HG02981 (cell line): ENCODE measurements around the gene BORCS6.

ENCODE experiments used
- ATAC-seq: cut with Tn5 transposase; IDR thresholded peaks from one replicate; pipeline ENCODE4 v1.9.1; 2021; ENCODE audit warnings: mild to moderate bottlenecking, moderate library complexity; ENCODE audit not compliant: unreplicated experiment

The BORCS6 gene

GRCh38 chr17:8155996-8156245, 34.1 kb downstream of the BORCS6 start:
- ATAC-seq = no peak

GRCh38 chr17:8155231-8155995, 34.6 kb downstream of the BORCS6 start:
- ATAC-seq = no peak

GRCh38 chr17:8154608-8155155, 35.3 kb downstream of the BORCS6 start:
- ATAC-seq = no peak

- no peak for ATAC-seq
Observed at GRCh38 chr17:8153957-8154607, 35.9 kb downstream of the BORCS6 start.

- ATAC-seq = no peak
Observed at GRCh38 chr17:8153525-8153956, 36.4 kb downstream of the BORCS6 start.

GRCh38 chr17:8153031-8153451, 36.9 kb downstream of the BORCS6 start:
- ATAC-seq = no peak

- no peak for ATAC-seq
Observed at GRCh38 chr17:8152112-8152775, 37.7 kb downstream of the BORCS6 start, which contains the start of gene PER1. PER1 (minus strand) TSS chr17:8152404; CDS start chr17:8150706, 1,698 bp downstream.

GRCh38 chr17:8151641-8152111, 38.3 kb downstream of the BORCS6 start:
- no peak for ATAC-seq

GRCh38 chr17:8151120-8151640, 38.8 kb downstream of the BORCS6 start:
- ATAC-seq = peak; percentile 39

GRCh38 chr17:8150194-8151119, 39.5 kb downstream of the BORCS6 start:
- no peak for ATAC-seq

- ATAC-seq = no peak
Observed at GRCh38 chr17:8149419-8150193, 40.4 kb downstream of the BORCS6 start.

- ATAC-seq = no peak
Observed at GRCh38 chr17:8148560-8148959, 41.4 kb downstream of the BORCS6 start.

GRCh38 chr17:8147805-8148404, 42.1 kb downstream of the BORCS6 start:
- ATAC-seq = no peak

- ATAC-seq = no peak
Observed at GRCh38 chr17:8147141-8147804, 42.7 kb downstream of the BORCS6 start.

- ATAC-seq = no peak
Observed at GRCh38 chr17:8146381-8147140, 43.4 kb downstream of the BORCS6 start.

- no peak for ATAC-seq
Observed at GRCh38 chr17:8145811-8146210, 44.2 kb downstream of the BORCS6 start.

- no peak for ATAC-seq
Observed at GRCh38 chr17:8144401-8145231, 45.4 kb downstream of the BORCS6 start.
